D721Med (cell line): ENCODE data around the gene PXMP4.

ENCODE experiments used
- DNase-seq: peaks from one replicate; pipeline ENCODE4 v3.0.0; 2011; ENCODE audit warnings: low spot score; ENCODE audit not compliant: insufficient read length
- FAIRE-seq: peaks from 2 replicates; lab custom pipeline; 2011; peaks lifted over from hg19 to GRCh38; lab: Jason Lieb, UNC
- CTCF ChIP-seq: IDR thresholded peaks from 2 replicates; pipeline ENCODE4 v1.5.1; 2012; ENCODE audit warnings: mild to moderate bottlenecking, control low read depth; ENCODE audit not compliant: insufficient read depth; ENCODE audit errors: missing control alignments

Gene PXMP4

GRCh38 chr20:33662172-33662571, 57.9 kb downstream of the PXMP4 start, which contains the start of gene C20orf144:
Gene C20orf144 (plus strand): TSS chr20:33662327. CDS start chr20:33662346, 19 bp downstream.
- DNase-seq = no peak
- no peak for FAIRE-seq
- TF ChIP-seq CTCF = no peak

- no peak for DNase-seq
- FAIRE-seq = no peak
These were observed 59.4 kb downstream of the PXMP4 start for GRCh38 chr20:33660685-33661058.

GRCh38 chr20:33660035-33660684, 60.0 kb downstream of the PXMP4 start:
- FAIRE-seq (no peak), DNase-seq (no peak)
- no peak for TF ChIP-seq CTCF

More at GRCh38 chr20:33660685-33661058, 59.4 kb downstream of the PXMP4 start:
- TF ChIP-seq CTCF = no peak

- DNase-seq (no peak), FAIRE-seq (no peak)
- no peak for TF ChIP-seq CTCF
These were observed 60.6 kb downstream of the PXMP4 start for GRCh38 chr20:33659341-33660034.

GRCh38 chr20:33658929-33659328, 61.2 kb downstream of the PXMP4 start:
- FAIRE-seq = no peak
- TF ChIP-seq CTCF = no peak
- no peak for DNase-seq

GRCh38 chr20:33658510-33658909, 61.6 kb downstream of the PXMP4 start:
- FAIRE-seq (no peak), DNase-seq (no peak)
- no peak for TF ChIP-seq CTCF

GRCh38 chr20:33657704-33658095, 62.4 kb downstream of the PXMP4 start:
- no peak for DNase-seq
- no peak for FAIRE-seq
- TF ChIP-seq CTCF = no peak
